Neural progenitor cell (in vitro differentiated cells): Measurements from ENCODE around the gene MBNL2.

Source experiments
- EZH2 ChIP-seq: fragments of 200-600 bp; sonication (generic); IDR thresholded peaks from 2 replicates; pipeline ENCODE4 v1.6.1; 2017; ENCODE audit warnings: antibody characterized with exemption, mild to moderate bottlenecking, moderate library complexity
- TF ChIP-seq, protein P1 (sequence below): fragments of 200-600 bp; sonication (generic); IDR thresholded peaks from 2 replicates; pipeline ENCODE4 v1.5.1; 2017; ENCODE audit warnings: antibody characterized with exemption, mild to moderate bottlenecking

DNA sequence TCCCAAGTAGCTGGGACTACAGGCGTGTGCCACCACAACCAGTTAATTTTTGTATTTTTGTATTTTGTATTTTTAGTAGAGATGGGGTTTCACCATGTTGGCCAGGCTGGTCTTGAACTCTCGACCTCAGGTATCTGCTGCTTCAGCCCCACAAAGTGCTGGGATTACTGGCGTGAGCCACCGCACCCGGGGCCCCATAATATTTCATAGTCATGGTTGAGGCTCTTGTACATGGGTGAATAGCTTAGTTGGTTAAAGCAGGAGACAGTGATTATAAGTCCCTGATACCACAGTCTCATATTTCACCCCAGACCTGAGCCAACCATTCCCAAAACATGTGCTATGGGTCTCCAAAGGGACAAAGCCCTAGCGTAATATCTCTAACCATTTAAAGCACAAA, 26.1 kb downstream of the MBNL2 start:
- TF ChIP-seq, protein P1, sequence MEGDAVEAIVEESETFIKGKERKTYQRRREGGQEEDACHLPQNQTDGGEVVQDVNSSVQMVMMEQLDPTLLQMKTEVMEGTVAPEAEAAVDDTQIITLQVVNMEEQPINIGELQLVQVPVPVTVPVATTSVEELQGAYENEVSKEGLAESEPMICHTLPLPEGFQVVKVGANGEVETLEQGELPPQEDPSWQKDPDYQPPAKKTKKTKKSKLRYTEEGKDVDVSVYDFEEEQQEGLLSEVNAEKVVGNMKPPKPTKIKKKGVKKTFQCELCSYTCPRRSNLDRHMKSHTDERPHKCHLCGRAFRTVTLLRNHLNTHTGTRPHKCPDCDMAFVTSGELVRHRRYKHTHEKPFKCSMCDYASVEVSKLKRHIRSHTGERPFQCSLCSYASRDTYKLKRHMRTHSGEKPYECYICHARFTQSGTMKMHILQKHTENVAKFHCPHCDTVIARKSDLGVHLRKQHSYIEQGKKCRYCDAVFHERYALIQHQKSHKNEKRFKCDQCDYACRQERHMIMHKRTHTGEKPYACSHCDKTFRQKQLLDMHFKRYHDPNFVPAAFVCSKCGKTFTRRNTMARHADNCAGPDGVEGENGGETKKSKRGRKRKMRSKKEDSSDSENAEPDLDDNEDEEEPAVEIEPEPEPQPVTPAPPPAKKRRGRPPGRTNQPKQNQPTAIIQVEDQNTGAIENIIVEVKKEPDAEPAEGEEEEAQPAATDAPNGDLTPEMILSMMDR: no peak
- TF ChIP-seq EZH2: no peak
